Upper lobe of right lung (tissue), 1 donor: Measurements from ENCODE around the gene PHLDB3. TPM values are rescaled to one million over a fixed set of nuclear protein-coding genes. Genes with fewer than 3 reads are reported as not detected.

Experiments
- ATAC-seq: fragments of 200-7000 bp; cut with Tn5 transposase; one replicate; pipeline ENCODE4 v1.9.1; 2020; ENCODE audit warnings: mild to moderate bottlenecking, moderate library complexity
- DNase-seq: peaks from one replicate; pipeline ENCODE4 v3.0.0-alpha.2; 2020
- H3K27ac ChIP-seq: fragments of 200-600 bp; one replicate; pipeline ENCODE4 v1.8.0; 2022
- H3K27me3 ChIP-seq: fragments of 200-600 bp; one replicate; pipeline ENCODE4 v1.8.0; 2022; ENCODE audit warnings: mild to moderate bottlenecking
- H3K36me3 ChIP-seq: fragments of 200-600 bp; one replicate; pipeline ENCODE4 v1.8.0; 2022
- H3K4me1 ChIP-seq: fragments of 200-600 bp; one replicate; pipeline ENCODE4 v1.8.0; 2022
- H3K4me3 ChIP-seq: fragments of 200-600 bp; one replicate; pipeline ENCODE4 v1.8.0; 2022; ENCODE audit warnings: mild to moderate bottlenecking
- H3K9me3 ChIP-seq: fragments of 200-600 bp; one replicate; pipeline ENCODE4 v1.8.0; 2022
- intact Hi-C: fragments of 100-400 bp; cut with DNase I; formaldehyde crosslinking; loops from one replicate; pipeline ENCODE4 v1.11.0; 2022
- total RNA-seq: library from RNA; stranded (reverse); fragmentation: NEBNext Ultra II Directional; extraction: Animal tissue kit (Norgen Biotek cat#: 25700); gene quantifications from one replicate; pipeline ENCODE4 v1.2.1, GENCODE V29; 2021
- TF ChIP-seq, protein P1 (sequence below): fragments of 200-600 bp; IDR thresholded peaks from one replicate; pipeline ENCODE4 v1.8.0; 2022; ENCODE audit warnings: antibody characterized with exemption
- donor health status: DM: no; HTN: yes; CAD: no; lungs with severe emphysema.

Gene PHLDB3
- total RNA-seq, 1 donor from 2014 or later, result 9.1 TPM

GRCh38 chr19:43505941-43506340, 1.4 kb upstream of the PHLDB3 start:
- Histone ChIP-seq H3K27me3 (no peaks in the 10 kb centered on the region), H3K27ac (no peak overlapping the region), H3K36me3 (peaks cover 27% of the 10 kb centered on the region), H3K4me1 (peaks cover 13% of the 10 kb centered on the region), H3K9me3 (no peaks in the 10 kb centered on the region), H3K4me3 (no peak overlapping the region)
- intact Hi-C loops, result no loop called here
- TF ChIP-seq, protein P1, sequence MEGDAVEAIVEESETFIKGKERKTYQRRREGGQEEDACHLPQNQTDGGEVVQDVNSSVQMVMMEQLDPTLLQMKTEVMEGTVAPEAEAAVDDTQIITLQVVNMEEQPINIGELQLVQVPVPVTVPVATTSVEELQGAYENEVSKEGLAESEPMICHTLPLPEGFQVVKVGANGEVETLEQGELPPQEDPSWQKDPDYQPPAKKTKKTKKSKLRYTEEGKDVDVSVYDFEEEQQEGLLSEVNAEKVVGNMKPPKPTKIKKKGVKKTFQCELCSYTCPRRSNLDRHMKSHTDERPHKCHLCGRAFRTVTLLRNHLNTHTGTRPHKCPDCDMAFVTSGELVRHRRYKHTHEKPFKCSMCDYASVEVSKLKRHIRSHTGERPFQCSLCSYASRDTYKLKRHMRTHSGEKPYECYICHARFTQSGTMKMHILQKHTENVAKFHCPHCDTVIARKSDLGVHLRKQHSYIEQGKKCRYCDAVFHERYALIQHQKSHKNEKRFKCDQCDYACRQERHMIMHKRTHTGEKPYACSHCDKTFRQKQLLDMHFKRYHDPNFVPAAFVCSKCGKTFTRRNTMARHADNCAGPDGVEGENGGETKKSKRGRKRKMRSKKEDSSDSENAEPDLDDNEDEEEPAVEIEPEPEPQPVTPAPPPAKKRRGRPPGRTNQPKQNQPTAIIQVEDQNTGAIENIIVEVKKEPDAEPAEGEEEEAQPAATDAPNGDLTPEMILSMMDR, result no peak
- DNase-seq (no peak), ATAC-seq (no peak)

GRCh38 chr19:43505186-43505456, 575 bp upstream of the PHLDB3 start:
- peaks cover 19% of the 10 kb centered on the region for H3K36me3 ChIP-seq
- ATAC-seq, result no peak
- no peak for DNase-seq
- TF ChIP-seq, protein P1, result no peak
- H3K27ac ChIP-seq, result peak overlapping the region; percentile 72
- H3K9me3 ChIP-seq, result no peaks in the 10 kb centered on the region
- peaks cover 13% of the 10 kb centered on the region for H3K4me1 ChIP-seq
- peak overlapping the region; percentile 65 for H3K4me3 ChIP-seq
- intact Hi-C loops, result no loop called here
- no peaks in the 10 kb centered on the region for H3K27me3 ChIP-seq

DNA sequence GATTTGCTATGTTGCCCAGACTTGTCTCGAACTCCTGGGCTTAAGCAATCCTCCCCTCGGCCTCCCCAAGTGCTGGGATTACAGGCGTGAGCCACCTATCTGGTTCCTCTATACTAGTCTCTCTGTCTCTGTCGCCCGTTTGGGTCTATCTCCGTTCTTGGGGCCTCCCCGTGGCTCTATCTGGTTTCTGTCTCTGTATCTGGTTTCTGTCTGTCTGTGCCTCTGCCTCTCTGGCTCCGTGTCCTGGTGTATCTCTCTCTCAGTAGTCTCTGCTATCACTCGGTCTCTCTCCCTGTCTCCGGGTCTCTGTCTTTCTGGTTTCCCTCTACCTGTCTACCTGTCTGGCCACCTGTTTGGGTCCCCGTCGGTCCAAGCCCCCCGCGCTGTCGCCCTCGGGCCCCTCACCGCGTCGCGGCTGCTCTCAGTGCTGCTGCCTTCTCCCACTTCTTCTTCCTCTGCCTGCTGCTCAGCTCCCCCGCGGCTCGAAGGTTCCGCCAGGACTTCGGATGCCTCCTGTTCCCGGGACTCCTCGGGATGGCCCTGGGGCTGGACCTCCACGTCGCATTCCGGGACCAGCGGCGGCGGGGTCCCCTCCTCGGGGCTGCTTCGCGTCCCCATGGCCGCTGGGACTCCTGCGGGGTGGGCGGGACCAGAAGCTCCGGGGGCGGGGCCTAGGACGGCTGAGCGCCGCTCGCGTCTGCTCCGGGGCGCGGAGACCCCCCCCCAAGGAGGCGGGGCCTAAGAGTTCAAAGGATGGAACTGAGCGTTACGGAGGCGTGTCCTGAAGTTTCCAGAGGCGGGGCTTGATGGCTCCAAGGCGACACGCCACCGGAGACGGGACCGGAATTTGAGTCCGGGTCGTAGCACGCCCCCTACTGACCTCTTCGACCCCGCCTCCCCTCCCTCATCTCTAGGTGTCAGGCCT, 783 bp downstream of the PHLDB3 start:
- Histone ChIP-seq H3K27me3 (no peaks in the 10 kb centered on the region), H3K36me3 (peaks cover 10% of the 10 kb centered on the region), H3K9me3 (no peaks in the 10 kb centered on the region), H3K4me3 (peak overlapping the region; percentile 65), H3K27ac (peak overlapping the region; percentile 72), H3K4me1 (peaks cover 13% of the 10 kb centered on the region)
- TF ChIP-seq, protein P1, result no peak
- ATAC-seq, result peak; percentile 97
- intact Hi-C loops, result no loop called here
- peak; percentile 95 for DNase-seq

- DNase-seq (no peak), ATAC-seq (no peak)
- Histone ChIP-seq H3K36me3 (peaks cover under 1% of the 10 kb centered on the region), H3K27ac (no peak overlapping the region), H3K9me3 (no peaks in the 10 kb centered on the region), H3K27me3 (no peaks in the 10 kb centered on the region), H3K4me3 (no peak overlapping the region), H3K4me1 (peaks cover 13% of the 10 kb centered on the region)
- intact Hi-C loops, result no loop called here
- TF ChIP-seq, protein P1, result no peak
These were observed 2.0 kb downstream of the PHLDB3 start for GRCh38 chr19:43502419-43502976.

DNA sequence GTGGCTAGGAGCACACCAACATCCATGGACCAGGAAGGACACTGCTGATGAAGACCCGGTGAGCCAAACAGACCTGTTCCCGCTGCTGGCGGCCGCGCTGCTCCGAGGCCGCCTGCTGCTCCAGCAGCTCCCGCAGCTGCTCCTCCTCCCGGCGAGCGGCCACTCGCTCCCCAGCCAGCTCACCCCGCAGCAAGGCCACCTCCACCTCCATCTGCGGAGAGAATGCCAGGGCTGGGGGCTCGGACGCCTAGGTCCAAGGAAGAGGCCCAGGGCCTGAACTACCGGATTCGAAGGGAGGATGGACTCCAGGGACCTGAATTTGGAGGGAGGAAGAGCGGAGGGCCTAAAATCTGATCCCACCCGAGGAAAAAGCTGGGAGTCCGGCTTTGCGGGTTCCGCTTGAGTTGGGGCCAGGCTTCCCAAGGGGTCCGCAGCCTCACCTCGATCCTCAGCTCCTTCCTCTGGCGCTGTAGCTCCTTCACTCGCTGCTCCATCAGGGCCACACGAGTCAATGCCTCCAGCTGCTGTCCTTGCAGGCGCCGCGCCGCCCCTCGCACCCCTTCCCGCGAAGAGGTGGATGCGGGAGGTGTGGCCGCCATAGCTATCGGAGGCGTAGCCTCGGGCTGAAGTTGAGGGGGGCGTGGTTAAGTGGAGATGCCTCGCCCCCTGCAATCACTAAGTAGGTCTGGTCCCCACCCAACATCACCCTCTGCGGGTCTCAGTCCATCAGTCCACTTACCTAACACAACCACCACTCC, 2.7 kb downstream of the PHLDB3 start:
- Histone ChIP-seq H3K4me1 (peaks cover 13% of the 10 kb centered on the region), H3K27ac (no peak overlapping the region), H3K4me3 (no peak overlapping the region), H3K9me3 (no peaks in the 10 kb centered on the region), H3K27me3 (no peaks in the 10 kb centered on the region), H3K36me3 (peaks cover 7% of the 10 kb centered on the region)
- intact Hi-C loops, result no loop called here
- no peak for DNase-seq
- TF ChIP-seq, protein P1, result no peak
- no peak for ATAC-seq
